Mesodermal cell (in vitro differentiated cells): Measurements from ENCODE around the gene PKNOX2.

ENCODE experiments used
- H3K27ac ChIP-seq: 2 replicates; pipeline ENCODE4 v1.7.0; 2013; ENCODE audit warnings: mild to moderate bottlenecking, low read depth, low read length, moderate library complexity; ENCODE audit not compliant: severe bottlenecking
- H3K36me3 ChIP-seq: 2 replicates; pipeline ENCODE4 v1.7.1; 2013; ENCODE audit warnings: mild to moderate bottlenecking, low read length, moderate library complexity; ENCODE audit not compliant: control insufficient read depth, insufficient read depth
- H3K4me1 ChIP-seq: one replicate; pipeline ENCODE4 v1.7.1; 2013; ENCODE audit warnings: mild to moderate bottlenecking, low read length; ENCODE audit not compliant: insufficient read depth, control insufficient read depth, poor library complexity, severe bottlenecking
- H3K4me3 ChIP-seq: 2 replicates; pipeline ENCODE4 v1.7.0; 2013; ENCODE audit warnings: low read length, control low read depth, mild to moderate bottlenecking; ENCODE audit not compliant: insufficient read depth, poor library complexity, severe bottlenecking; ENCODE audit errors: extremely low read depth
- H3K9me3 ChIP-seq: 2 replicates; pipeline ENCODE4 v1.7.1; 2013; ENCODE audit warnings: mild to moderate bottlenecking, low read length, moderate library complexity; ENCODE audit not compliant: control insufficient read depth
- WGBS, 2 experiments: methylation state at CpG; one replicate each; pipeline ENCODE4 v1.1.5; 2013; ENCODE audit warnings: missing lambda C conversion rate in 2 of 2; ENCODE audit not compliant: insufficient coverage in 2 of 2; 5-methylcytosine and 5-hydroxymethylcytosine counted together

Gene PKNOX2

GRCh38 chr11:125407046-125407445, 242.5 kb downstream of the PKNOX2 start:
- H3K9me3 ChIP-seq, result no peaks in the 10 kb centered on the region
- H3K36me3 ChIP-seq, result no peaks in the 10 kb centered on the region
- 86 to 100% methylated on average over 1 of the region's 2 CpGs for WGBS, 2 experiments
- H3K4me1 ChIP-seq, result peaks cover 27% of the 10 kb centered on the region
- no peak overlapping the region for H3K27ac ChIP-seq
- no peak overlapping the region for H3K4me3 ChIP-seq

GRCh38 chr11:125408311-125408711, 243.8 kb downstream of the PKNOX2 start:
- Histone ChIP-seq H3K36me3 (no peaks in the 10 kb centered on the region), H3K4me1 (peaks cover 24% of the 10 kb centered on the region), H3K9me3 (no peaks in the 10 kb centered on the region), H3K4me3 (no peak overlapping the region), H3K27ac (no peak overlapping the region)
- WGBS, 2 experiments, result 88 to 97% methylated on average over 6 of the region's 12 CpGs

DNA sequence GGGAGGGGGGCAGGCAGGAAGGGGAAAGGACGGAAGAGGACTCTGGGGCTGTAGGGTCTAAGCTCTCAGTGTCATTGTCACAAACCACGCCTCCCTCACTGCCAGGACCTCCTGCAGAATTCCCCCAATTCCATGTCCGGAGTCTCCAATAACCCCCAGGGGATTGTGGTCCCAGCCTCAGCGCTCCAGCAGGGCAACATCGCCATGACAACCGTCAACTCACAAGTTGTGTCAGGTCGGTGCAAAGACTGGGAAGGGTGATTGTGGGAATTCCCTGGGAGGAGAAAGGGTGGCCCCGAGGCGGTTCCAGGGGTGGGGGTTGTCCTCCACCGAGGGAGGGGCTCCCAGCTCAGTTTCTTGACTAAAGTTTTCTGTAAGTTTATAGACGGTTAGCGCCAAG, 245.5 kb downstream of the PKNOX2 start:
- WGBS, 2 experiments, result 23 to 59% methylated on average over 5 to 8 of the region's 12 CpGs

GRCh38 chr11:125412177-125412496, 247.6 kb downstream of the PKNOX2 start:
- WGBS, 2 experiments, result 90 to 97% methylated on average over 6 to 7 of the region's 7 CpGs

More for the DNA sequence above, 245.5 kb downstream of the PKNOX2 start:
- Histone ChIP-seq H3K4me3 (no peak overlapping the region), H3K36me3 (no peaks in the 10 kb centered on the region), H3K9me3 (no peaks in the 10 kb centered on the region), H3K4me1 (peaks cover 12% of the 10 kb centered on the region), H3K27ac (no peak overlapping the region)

GRCh38 chr11:125412509-125412908, 248.0 kb downstream of the PKNOX2 start:
- Histone ChIP-seq H3K36me3 (no peaks in the 10 kb centered on the region), H3K27ac (no peak overlapping the region), H3K4me1 (peaks cover 12% of the 10 kb centered on the region), H3K9me3 (no peaks in the 10 kb centered on the region), H3K4me3 (no peak overlapping the region)
- WGBS, 2 experiments, result 86 to 100% methylated on average over 2 of the region's 7 CpGs

More at GRCh38 chr11:125412177-125412496, 247.6 kb downstream of the PKNOX2 start:
- H3K27ac ChIP-seq, result no peak overlapping the region
- no peaks in the 10 kb centered on the region for H3K36me3 ChIP-seq
- no peak overlapping the region for H3K4me3 ChIP-seq
- H3K9me3 ChIP-seq, result no peaks in the 10 kb centered on the region
- peaks cover 12% of the 10 kb centered on the region for H3K4me1 ChIP-seq

GRCh38 chr11:125413226-125413625, 248.7 kb downstream of the PKNOX2 start:
- 87 to 92% methylated on average over 7 of the region's 7 CpGs for whole genome bisulfite sequencing, 2 experiments
- no peaks in the 10 kb centered on the region for H3K36me3 ChIP-seq
- H3K9me3 ChIP-seq, result no peaks in the 10 kb centered on the region
- no peak overlapping the region for H3K4me3 ChIP-seq
- H3K27ac ChIP-seq, result no peak overlapping the region
- peaks cover 12% of the 10 kb centered on the region for H3K4me1 ChIP-seq

DNA sequence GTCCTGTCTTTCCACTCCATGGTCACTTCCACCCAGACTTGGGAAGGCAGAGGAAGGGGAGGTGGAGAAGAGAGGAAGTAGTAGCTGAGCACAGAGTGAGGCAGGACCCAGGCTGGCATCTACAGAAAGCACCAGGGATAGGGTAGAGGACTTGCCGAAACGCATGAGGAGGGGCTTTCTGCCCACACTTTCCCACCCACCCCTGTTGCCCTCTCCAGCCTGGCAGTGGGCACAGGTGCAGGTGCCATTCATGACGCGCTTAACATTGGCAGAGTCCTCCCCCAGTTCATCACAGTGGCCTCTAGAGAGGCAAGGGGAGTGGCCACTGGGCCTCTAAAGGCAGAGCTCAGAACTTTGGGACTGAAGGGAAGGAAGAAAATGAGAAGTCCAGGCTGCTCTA, 249.6 kb downstream of the PKNOX2 start:
- Histone ChIP-seq H3K4me1 (peaks cover 17% of the 10 kb centered on the region), H3K9me3 (no peaks in the 10 kb centered on the region), H3K4me3 (no peak overlapping the region), H3K27ac (no peak overlapping the region), H3K36me3 (no peaks in the 10 kb centered on the region)
- WGBS, 2 experiments, result 89 to 100% methylated on average over 4 of the region's 4 CpGs

DNA sequence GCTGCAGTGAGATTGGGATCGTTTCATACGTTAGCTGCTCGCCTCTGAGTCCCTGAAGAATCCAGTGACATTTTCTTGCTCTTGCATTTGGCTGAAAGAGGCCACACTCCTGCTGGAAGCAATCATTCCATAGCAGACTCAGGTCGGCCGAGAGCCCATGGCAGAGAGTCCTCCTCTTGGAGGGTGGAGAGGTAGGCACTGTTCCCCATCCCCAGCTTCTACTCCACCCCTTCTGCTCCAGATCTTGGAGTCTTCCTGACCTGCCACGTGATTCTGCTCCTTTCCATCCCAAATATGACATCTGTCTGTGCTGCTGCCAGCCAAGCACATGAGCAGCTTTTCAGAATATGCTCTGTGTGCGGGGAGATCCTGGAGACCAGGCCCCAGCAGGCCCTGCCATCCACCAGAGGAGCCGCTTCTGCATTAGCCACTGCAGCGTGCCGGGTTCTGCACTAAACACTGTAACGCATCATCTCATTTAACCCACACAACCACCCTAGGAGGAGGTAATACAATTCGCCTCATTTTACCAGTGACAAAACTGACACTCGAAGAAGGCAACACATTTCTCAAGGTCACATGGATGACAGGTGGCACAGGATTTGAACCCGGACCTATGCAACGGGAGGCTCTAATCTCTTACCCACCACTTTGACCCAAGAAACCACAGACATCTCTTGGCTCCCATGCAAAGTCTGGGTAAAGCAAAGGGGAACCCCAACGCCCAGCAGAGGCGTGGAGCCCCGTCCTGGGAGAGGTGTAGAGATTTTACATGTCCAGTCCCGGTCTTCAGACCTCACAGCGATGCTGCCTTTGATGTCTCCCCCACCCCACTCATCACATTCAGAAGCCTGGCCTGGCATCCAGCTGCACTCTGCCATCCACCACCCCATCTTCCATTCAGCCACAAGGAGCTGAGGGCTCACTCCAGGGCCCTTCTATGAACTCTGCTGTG, 252.7 kb downstream of the PKNOX2 start:
- 88 to 90% methylated on average over 7 to 11 of the region's 20 CpGs for WGBS, 2 experiments
- H3K36me3 ChIP-seq, result no peaks in the 10 kb centered on the region
- no peak overlapping the region for H3K27ac ChIP-seq
- H3K4me3 ChIP-seq, result no peak overlapping the region
- no peaks in the 10 kb centered on the region for H3K9me3 ChIP-seq
- peaks cover 6% of the 10 kb centered on the region for H3K4me1 ChIP-seq

GRCh38 chr11:125418396-125418795, 253.8 kb downstream of the PKNOX2 start:
- no peaks in the 10 kb centered on the region for H3K36me3 ChIP-seq
- H3K4me3 ChIP-seq, result no peak overlapping the region
- peaks cover 6% of the 10 kb centered on the region for H3K4me1 ChIP-seq
- WGBS, 2 experiments, result 32 to 73% methylated on average over 3 to 7 of the region's 9 CpGs
- H3K27ac ChIP-seq, result no peak overlapping the region
- no peaks in the 10 kb centered on the region for H3K9me3 ChIP-seq

DNA sequence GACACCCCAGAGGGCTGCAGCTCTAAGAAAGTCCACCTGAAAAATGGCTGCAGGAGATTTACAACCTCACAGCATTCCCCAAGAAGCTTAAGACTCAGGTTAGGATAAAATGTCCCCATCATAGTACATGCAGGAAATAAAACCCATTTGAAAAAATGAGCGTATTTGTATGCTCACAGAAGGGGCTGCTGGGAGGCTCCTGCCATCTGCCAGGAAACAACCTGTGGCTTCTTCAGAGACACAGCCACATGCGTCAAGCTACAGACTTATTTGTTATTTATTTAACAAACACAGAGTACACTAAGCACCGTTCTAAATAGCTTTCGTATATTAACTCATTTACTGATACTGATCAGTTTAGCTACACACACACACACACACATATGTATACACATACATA, 258.1 kb downstream of the PKNOX2 start:
- no peaks in the 10 kb centered on the region for H3K9me3 ChIP-seq
- H3K4me3 ChIP-seq, result no peak overlapping the region
- H3K36me3 ChIP-seq, result no peaks in the 10 kb centered on the region
- 91 to 100% methylated on average over 3 of the region's 4 CpGs for WGBS, 2 experiments
- H3K27ac ChIP-seq, result no peak overlapping the region
- H3K4me1 ChIP-seq, result peaks cover 6% of the 10 kb centered on the region

GRCh38 chr11:125423247-125423849, 258.8 kb downstream of the PKNOX2 start:
- H3K9me3 ChIP-seq, result no peaks in the 10 kb centered on the region
- peaks cover 4% of the 10 kb centered on the region for H3K4me1 ChIP-seq
- no peaks in the 10 kb centered on the region for H3K36me3 ChIP-seq
- H3K4me3 ChIP-seq, result no peak overlapping the region
- H3K27ac ChIP-seq, result no peak overlapping the region
- WGBS, 2 experiments, result 45 to 47% methylated on average over 4 to 6 of the region's 9 CpGs
